NCI-H2171 (cell line): Measurements from ENCODE around the gene OR10V1.
A peak's percentile ranks its signal among the peaks of the same experiment; 100 is the strongest.
"Not testable (repeated sequence)": the region's sequence is repeated elsewhere in the genome, so short reads cannot be mapped to it uniquely, and the experiment has no call there.

Experiments
- DNase-seq: peaks from one replicate; lab custom pipeline; 2025; lab: John Stamatoyannopoulos, UW

The OR10V1 gene

DNA sequence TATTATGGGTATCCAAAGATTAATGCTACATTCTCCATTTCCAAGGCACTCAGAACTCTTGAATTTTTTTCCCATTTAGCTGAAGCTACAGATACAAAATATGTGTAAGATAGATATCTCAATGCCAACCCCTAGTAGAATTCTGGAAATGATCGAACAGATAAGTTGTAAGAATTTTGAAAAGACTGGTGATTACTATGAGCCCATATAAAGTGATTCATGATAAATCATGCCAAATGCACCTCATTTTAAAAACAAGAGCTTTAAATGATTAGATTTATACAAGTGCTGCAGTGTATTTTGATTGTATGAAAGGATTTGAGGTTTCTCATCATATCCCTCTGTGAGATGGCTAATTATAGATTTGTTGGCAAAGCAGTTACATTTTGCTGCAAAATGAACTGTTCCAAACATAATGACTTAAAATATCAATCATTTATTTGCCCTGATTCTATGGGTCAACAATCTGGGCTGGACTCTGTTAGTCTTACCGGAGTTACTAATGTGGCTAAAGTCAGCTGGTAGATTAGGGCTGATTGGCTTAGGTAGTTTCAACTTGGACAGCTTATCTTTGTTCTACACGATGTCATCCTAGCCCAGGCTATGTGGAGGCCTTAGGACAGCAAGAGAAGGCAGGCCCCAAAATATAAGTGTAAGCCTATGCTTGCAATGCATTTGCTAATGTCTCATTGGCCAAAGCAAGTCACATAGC, 3.4 kb downstream of the OR10V1 start:
- no peak for DNase-seq

GRCh38 chr11:59708537-59708936, 5.1 kb downstream of the OR10V1 start:
- DNase-seq, result no peak

DNA sequence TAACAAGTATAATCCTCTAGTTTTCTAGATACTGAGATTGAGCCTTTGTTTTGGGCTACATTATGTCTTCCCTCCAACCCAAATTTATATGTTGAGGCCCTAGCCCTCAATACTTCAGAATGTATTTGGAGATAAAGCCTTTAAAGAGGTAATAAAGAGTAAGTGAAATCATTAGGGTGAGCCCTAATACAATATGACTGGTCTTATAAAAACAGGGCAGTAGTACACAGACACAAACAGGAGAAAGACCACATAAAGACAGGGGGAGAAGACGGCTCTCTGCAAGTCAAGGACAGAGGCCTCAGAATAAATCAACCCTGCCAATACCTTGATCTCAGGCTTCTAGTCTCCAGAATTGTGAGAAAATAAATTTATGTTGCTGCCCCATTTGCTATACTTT, 6.3 kb downstream of the OR10V1 start:
- DNase-seq, result no peak

DNA sequence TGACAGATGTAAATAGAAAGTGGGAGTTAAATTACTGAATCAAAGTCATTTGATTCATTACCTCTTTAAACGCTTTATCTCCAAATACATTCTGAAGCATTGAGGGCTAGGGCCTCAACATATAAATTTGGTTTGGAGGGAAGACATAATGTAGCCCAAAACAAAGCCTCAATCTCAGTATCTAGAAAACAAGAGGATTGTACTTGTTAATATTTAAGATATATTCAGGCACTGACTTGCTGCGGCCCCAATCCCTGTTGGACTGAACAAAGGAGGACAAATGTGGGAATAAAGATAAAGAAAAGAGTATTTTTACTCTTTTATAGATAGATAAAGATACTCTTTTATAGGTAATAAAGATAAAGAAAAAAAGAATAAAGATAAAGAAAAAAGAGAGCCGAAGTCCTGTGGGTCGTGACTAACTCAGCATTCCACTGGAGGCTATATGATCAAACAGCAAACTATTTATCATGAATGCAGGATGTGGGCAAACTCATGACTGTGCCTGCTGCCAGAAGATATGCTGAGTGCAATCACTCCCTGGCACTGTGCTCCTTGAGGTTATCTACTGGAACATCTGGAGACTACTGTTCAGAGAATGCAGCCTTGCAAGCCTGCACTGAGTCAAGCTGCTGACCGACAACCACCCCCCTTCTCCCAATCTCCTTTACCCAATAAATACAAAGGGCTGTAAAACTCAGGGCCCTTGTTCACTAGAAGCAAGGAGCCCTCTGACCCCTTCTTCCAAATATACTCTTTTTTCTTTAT, 6.9 kb downstream of the OR10V1 start:
- DNase-seq, result no peak

DNA sequence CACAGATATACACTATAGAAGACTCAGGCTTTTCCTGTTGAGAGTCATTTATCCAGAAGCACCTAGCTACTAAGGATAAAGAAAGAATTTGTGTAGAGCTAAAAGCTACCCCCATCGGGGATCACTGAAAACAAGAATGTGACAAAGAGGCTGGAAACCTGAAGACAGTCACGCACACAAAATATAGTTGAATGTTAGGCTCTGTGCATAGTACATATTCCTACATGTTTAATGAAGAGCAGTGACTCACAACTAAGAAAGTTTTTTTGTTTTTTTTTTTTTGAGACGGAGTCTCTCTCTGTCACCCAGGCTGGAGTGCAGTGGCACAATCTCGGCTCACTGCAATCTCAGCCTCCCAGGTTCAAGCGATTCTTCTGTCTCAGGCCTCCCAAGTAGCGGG, 8.4 kb downstream of the OR10V1 start:
- no peak for DNase-seq

GRCh38 chr11:59703515-59703914, 10.1 kb downstream of the OR10V1 start:
- DNase-seq, result not testable (repeated sequence)

- not testable (repeated sequence) for DNase-seq
These were observed 13.5 kb downstream of the OR10V1 start for GRCh38 chr11:59700157-59700556.

DNA sequence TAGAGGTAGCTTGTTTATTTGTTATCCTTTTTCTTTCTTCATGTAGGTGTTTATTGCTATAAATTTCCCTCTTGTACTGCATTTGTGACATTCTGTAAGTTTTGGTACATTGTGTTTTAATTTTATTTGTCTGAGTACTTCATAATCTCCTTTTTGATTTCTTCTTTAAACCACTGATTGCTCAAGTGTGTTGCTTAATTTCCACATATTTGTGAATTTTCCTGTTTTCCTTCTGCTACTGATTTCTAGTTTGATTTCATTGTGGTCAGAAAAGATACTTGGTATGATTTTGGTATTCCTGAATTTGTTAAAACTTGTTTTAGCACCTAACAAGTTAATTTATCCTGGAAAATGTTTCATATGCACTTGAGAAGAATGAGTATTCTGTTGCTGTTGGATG, 15.1 kb downstream of the OR10V1 start:
- no peak for DNase-seq

- DNase-seq, result no peak
These were observed 20.7 kb downstream of the OR10V1 start for GRCh38 chr11:59692915-59693314.

DNA sequence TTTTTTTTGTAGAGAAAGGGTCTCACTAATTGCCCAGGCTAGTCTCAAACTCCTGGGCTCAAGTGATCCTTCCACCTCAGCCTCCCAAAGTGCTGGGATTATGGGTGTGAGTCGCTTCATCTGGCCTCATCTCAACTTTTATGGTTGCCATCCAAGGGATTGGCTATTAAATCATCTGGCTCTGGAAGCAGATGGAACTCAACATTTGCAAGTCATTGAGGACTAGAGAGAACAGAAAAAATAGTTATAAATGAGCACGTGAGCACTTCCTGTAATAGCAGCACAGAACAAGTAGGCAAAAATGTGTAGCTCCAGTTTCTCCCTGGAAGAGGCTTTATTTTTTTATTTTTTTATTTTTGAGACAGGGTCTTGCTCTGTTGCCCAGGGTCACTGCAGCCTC, 22.5 kb downstream of the OR10V1 start:
- no peak for DNase-seq

GRCh38 chr11:59689015-59689414, 24.6 kb downstream of the OR10V1 start:
- DNase-seq, result no peak

GRCh38 chr11:59681260-59681725, 32.4 kb downstream of the OR10V1 start:
- not testable (repeated sequence) for DNase-seq

DNA sequence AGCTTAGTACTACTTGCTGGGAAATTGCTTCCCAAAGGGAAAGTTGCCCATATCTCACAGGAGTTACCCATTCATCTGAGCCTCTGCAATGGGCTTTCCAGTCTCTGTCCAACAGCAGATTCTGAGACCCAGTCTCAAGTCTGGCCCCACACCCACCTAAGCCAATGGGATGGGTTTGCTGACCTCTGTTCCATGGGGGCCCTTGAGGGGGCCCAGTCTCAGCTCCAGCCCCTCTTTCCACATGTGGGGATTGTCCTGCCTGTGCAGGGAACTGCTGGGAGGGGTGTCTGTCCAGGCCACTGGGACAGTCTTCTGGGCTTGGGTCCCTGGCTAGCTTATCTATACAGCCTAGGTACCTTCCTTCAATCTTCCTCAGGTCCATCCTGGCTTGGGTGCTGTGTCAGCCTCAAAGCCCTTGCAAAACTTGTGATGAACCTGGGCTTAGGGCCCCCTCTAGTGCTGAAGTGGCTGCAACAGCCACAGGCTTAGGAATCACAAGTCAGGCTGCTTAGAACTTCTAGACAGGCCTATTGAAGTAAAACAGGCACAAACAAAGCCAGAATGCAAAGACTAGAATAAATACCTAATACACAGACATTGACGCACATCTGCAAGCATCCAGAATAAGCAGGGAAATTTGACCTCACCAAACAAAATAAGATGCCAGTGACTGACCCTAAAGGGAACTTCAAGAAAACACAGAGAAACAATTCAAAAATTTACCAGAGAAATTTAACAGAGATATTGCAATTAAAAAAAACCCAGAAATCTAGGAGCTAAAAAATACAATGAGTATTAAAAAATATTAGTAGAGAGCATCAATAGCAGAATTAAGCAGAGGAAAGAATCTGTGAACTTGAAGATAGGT, 33.1 kb downstream of the OR10V1 start:
- peak; percentile 29 for DNase-seq

- no peak for DNase-seq
These were observed 34.3 kb downstream of the OR10V1 start for GRCh38 chr11:59679347-59679746.

GRCh38 chr11:59678813-59679165, 34.9 kb downstream of the OR10V1 start:
- DNase-seq, result no peak

GRCh38 chr11:59678118-59678812, 35.4 kb downstream of the OR10V1 start:
- DNase-seq, result no peak

DNA sequence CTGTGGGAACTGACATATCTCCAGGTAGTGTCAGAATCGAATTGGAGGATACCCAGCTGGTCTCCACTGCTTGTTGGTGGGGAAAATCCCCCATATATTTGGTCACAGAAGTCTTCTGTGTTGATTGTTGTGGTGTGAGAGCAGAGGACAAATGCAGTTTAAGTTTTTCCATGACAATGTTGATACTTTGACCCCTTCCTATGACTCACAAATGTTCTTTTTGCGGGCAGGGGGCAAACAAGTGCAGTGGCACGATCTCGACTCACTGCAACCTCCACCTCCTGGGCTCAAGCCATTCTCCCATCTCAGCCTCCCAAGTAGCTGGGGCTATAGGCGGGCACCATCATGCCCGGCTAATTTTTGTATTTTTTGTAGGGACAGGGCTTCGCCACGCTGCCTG, 37.4 kb downstream of the OR10V1 start:
- DNase-seq, result no peak

GRCh38 chr11:59674291-59674690, 39.4 kb downstream of the OR10V1 start:
- DNase-seq, result no peak

DNA sequence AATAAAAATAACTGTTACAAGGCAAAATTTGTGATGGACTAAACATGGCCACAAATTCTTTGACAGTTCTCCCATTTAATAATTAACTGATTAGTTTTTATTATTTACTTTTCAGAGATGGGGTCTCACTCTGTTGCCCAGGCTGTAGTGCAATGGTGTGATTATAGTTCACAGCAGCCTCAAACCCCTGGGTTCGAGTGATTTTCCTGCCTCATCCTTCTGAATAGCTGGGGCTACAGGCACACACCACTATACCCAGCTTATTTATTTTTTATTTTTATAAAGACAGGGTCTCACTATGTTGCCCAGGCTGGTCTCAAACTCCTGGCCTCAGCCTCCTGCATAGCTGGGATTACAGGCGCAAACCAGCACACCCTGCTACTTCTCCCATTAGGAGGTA, 40.4 kb downstream of the OR10V1 start:
- no peak for DNase-seq

GRCh38 chr11:59671471-59671870, 42.2 kb downstream of the OR10V1 start:
- no peak for DNase-seq

- DNase-seq, result no peak
These were observed 44.0 kb downstream of the OR10V1 start for GRCh38 chr11:59669611-59670009.
